ENCODE data around the gene DNM1. TPM values are rescaled to one million over a fixed set of nuclear protein-coding genes. Genes with fewer than 3 reads are reported as not detected.

DNM1 gene
- total and polyA plus RNA-seq, 2 of the 8 experiments (the other 6 are each of a cell fraction or from before 2014, with no cell fraction given): 34.3 to 62.7 TPM

- Histone ChIP-seq H2AK5ac (ENCODE audit: low read depth, low read length) (no peak overlapping the region), H2BK5ac (ENCODE audit: low read depth, low read length) (no peak overlapping the region), H2BK12ac (ENCODE audit: low read depth, low read length) (no peak overlapping the region), H3K4me3 (ENCODE audit: extremely low read depth in 1 of 4, insufficient read depth in 2 of 4, low read depth in 3 of 4, low read length in 4 of 4) (no peak overlapping the region), H3K4me1 (replicated peaks in 1 of 4; ENCODE audit: control insufficient read depth in 3 of 4, insufficient read depth in 4 of 4, low read length in 3 of 4) (peaks cover 0 to 3% (median 2%) of the 10 kb centered on the region in 4 experiments; a peak in 3 of 7 replicates), H4K5ac (ENCODE audit: insufficient read length, low read depth, low read length) (no peak overlapping the region), H3K27me3 (replicated peaks in 1 of 4; ENCODE audit: control insufficient read depth in 3 of 4, extremely low read depth in 1 of 4, insufficient read depth in 3 of 4, low read length in 3 of 4) (no peaks in the 10 kb centered on the region), H3K14ac (ENCODE audit: insufficient read length) (no peak overlapping the region), H4K8ac (ENCODE audit: extremely low read depth, insufficient read depth, low read length) (no peak overlapping the region), H3K23ac (ENCODE audit: insufficient read length) (no peak overlapping the region), H4K20me1 (replicated peaks in 1 of 2; ENCODE audit: control insufficient read depth in 1 of 2, insufficient read depth in 2 of 2, low read length in 2 of 2) (peaks cover 8 to 14% of the 10 kb centered on the region in 2 experiments), H2BK120ac (replicated peaks; ENCODE audit: low read depth, low read length) (no peak overlapping the region), H3K79me1 (ENCODE audit: low read depth, low read length) (no peaks in the 10 kb centered on the region), H2BK20ac (ENCODE audit: low read length) (no peak overlapping the region), H3K23me2 (ENCODE audit: low read depth, low read length) (no peaks in the 10 kb centered on the region), H3K4me2 (ENCODE audit: insufficient read depth in 1 of 2, low read depth in 2 of 2, low read length in 2 of 2) (no peak overlapping the region), H2BK15ac (ENCODE audit: low read length) (no peak overlapping the region), H3K9me3 (ENCODE audit: insufficient read depth in 2 of 2, low read depth in 1 of 2, low read length in 1 of 2) (no peaks in the 10 kb centered on the region), H3K9ac (replicated peaks in 1 of 4; ENCODE audit: extremely low read depth in 1 of 4, low read depth in 3 of 4, low read length in 3 of 4) (no peak overlapping the region), H3K79me2 (ENCODE audit: control insufficient read depth in 1 of 2, insufficient read depth in 2 of 2, low read length in 2 of 2) (no peaks in the 10 kb centered on the region), H3K18ac (ENCODE audit: extremely low read depth, low read length) (no peak overlapping the region), H3K56ac (replicated peaks; ENCODE audit: insufficient read length, low read depth, low read length) (no peak overlapping the region), H3K4ac (replicated peaks; ENCODE audit: insufficient read length, low read depth, low read length) (no peak overlapping the region), H4K91ac (replicated peaks; ENCODE audit: insufficient read length, low read length) (no peak overlapping the region), H3K36me3 (ENCODE audit: control insufficient read depth in 2 of 4, insufficient read depth in 4 of 4, low read length in 3 of 4) (peaks cover 5 to 33% (median 20%) of the 10 kb centered on the region in 4 experiments; a peak in 6 of 8 replicates), H2AFZ (ENCODE audit: low read length) (no peak overlapping the region), H3K27ac (ENCODE audit: low read depth, low read length) (no peak overlapping the region)
- POLR2A ChIA-PET (ENCODE audit: partially characterized antibody): interaction anchor here (1.1 to 2.8 kb wide), 4 partner anchors 8 to 83 kb away, joined by 3 to 7 read pairs (median 4); no protein-coding TSS in a partner anchor
- CTCF ChIA-PET (ENCODE audit: partially characterized antibody): interaction anchor here (0.7 to 7.9 kb wide), 7 partner anchors 9 to 101 kb away, joined by 3 to 58 read pairs (median 4); no protein-coding TSS in a partner anchor
- DNase-seq (ENCODE audit: low read depth in 1 of 2, low spot score in 2 of 2) (no peak), FAIRE-seq (no peak)
- 92% methylated on average over 2 of the region's 6 CpGs; no CpG with 5 or more reads in 1 of the 2 experiments for WGBS, 2 experiments (ENCODE audit: extremely low coverage in 1 of 2, insufficient coverage in 1 of 2, insufficient read length in 1 of 2, insufficient replicate concordance in 2 of 2, low coverage in 1 of 2, low lambda C conversion rate in 2 of 2, missing lambda C conversion rate in 1 of 2)
- no peak for TF ChIP-seq CBX5 (IDR thresholded peaks at IDR 0.05; ENCODE audit: low read depth, low read length)
- TF ChIP-seq KDM1A (IDR thresholded peaks at IDR 0.05; ENCODE audit: borderline replicate concordance, low read length): no peak
Observed at GRCh38 chr9:128258326-128258725, 55.1 kb downstream of the DNM1 start.
